Measurements from ENCODE around the gene GUCY1B1. TPM values are rescaled to one million over a fixed set of nuclear protein-coding genes. Genes with fewer than 3 reads are reported as not detected.

Gene GUCY1B1
- total RNA-seq, 1 experiment from 2014 or later, result 0.39 TPM

GRCh38 chr4:155765149-155765548, 6.3 kb downstream of the GUCY1B1 start:
- no peak for DNase-seq
- intact Hi-C loops (cut with micrococcal nuclease; ENCODE audit: unreplicated experiment), result no loop called here
- TF ChIP-seq CTCF (conservative IDR thresholded peaks at IDR 0.05) (no peak), EZH2 (IDR thresholded peaks at IDR 0.05; ENCODE audit: low read depth) (no peak)
- no TSS peak for BruUV-seq (replicated peaks)
- Histone ChIP-seq H2AFZ (no peak overlapping the region), H4K20me1 (ENCODE audit: insufficient read depth) (no peaks in the 10 kb centered on the region), H3K4me3 (no peak overlapping the region), H3K36me3 (ENCODE audit: low read depth) (no peaks in the 10 kb centered on the region), H3K27me3 (ENCODE audit: insufficient read depth, low read depth) (no peaks in the 10 kb centered on the region), H3F3A (ENCODE audit: insufficient read depth, low read depth) (no peaks in the 10 kb centered on the region), H3K9me3 (ENCODE audit: insufficient read depth, low read depth) (no peaks in the 10 kb centered on the region), H3K4me2 (no peak overlapping the region), H3K27ac (no peak overlapping the region), H3K79me2 (ENCODE audit: low read depth) (no peaks in the 10 kb centered on the region), H3K9me2 (ENCODE audit: insufficient read depth) (no peaks in the 10 kb centered on the region), H3K4me1 (replicated peaks; ENCODE audit: insufficient read depth) (no peaks in the 10 kb centered on the region)
- POLR2A ChIA-PET (ENCODE audit: unreplicated experiment), result no interaction called here
- CTCF ChIA-PET, result no interaction called here

GRCh38 chr4:155766622-155767021, 7.8 kb downstream of the GUCY1B1 start:
- TF ChIP-seq CTCF (conservative IDR thresholded peaks at IDR 0.05), result no peak
- no peak for TF ChIP-seq EZH2 (IDR thresholded peaks at IDR 0.05; ENCODE audit: low read depth)
- H4K20me1 ChIP-seq (ENCODE audit: insufficient read depth), result no peaks in the 10 kb centered on the region
- H3K79me2 ChIP-seq (ENCODE audit: low read depth), result no peaks in the 10 kb centered on the region
- no peaks in the 10 kb centered on the region for H3F3A ChIP-seq (ENCODE audit: insufficient read depth, low read depth)
- H2AFZ ChIP-seq, result no peak overlapping the region
- POLR2A ChIA-PET (ENCODE audit: unreplicated experiment), result no interaction called here
- H3K36me3 ChIP-seq (ENCODE audit: low read depth), result no peaks in the 10 kb centered on the region
- CTCF ChIA-PET, result no interaction called here
- no peaks in the 10 kb centered on the region for H3K27me3 ChIP-seq (ENCODE audit: insufficient read depth, low read depth)
- H3K4me1 ChIP-seq (replicated peaks; ENCODE audit: insufficient read depth), result no peaks in the 10 kb centered on the region
- H3K27ac ChIP-seq, result no peak overlapping the region
- BruUV-seq (replicated peaks), result no TSS peak
- H3K4me2 ChIP-seq, result no peak overlapping the region
- intact Hi-C loops (cut with micrococcal nuclease; ENCODE audit: unreplicated experiment), result no loop called here
- no peaks in the 10 kb centered on the region for H3K9me2 ChIP-seq (ENCODE audit: insufficient read depth)
- no peak overlapping the region for H3K4me3 ChIP-seq
- DNase-seq, result no peak
- no peaks in the 10 kb centered on the region for H3K9me3 ChIP-seq (ENCODE audit: insufficient read depth, low read depth)

- Histone ChIP-seq H3K4me2 (no peak overlapping the region), H3K79me2 (ENCODE audit: low read depth) (no peaks in the 10 kb centered on the region), H3K27ac (no peak overlapping the region), H3K27me3 (ENCODE audit: insufficient read depth, low read depth) (no peaks in the 10 kb centered on the region), H3F3A (ENCODE audit: insufficient read depth, low read depth) (no peaks in the 10 kb centered on the region), H3K36me3 (ENCODE audit: low read depth) (no peaks in the 10 kb centered on the region), H3K4me3 (no peak overlapping the region), H3K9me2 (ENCODE audit: insufficient read depth) (no peaks in the 10 kb centered on the region), H3K4me1 (replicated peaks; ENCODE audit: insufficient read depth) (no peaks in the 10 kb centered on the region), H3K9me3 (ENCODE audit: insufficient read depth, low read depth) (no peaks in the 10 kb centered on the region), H4K20me1 (ENCODE audit: insufficient read depth) (no peaks in the 10 kb centered on the region), H2AFZ (no peak overlapping the region)
- CTCF ChIA-PET, result interaction anchor here (0.6 kb wide), 1 partner anchor 16 kb away, joined by 3 read pairs; no protein-coding TSS in a partner anchor
- TF ChIP-seq EZH2 (IDR thresholded peaks at IDR 0.05; ENCODE audit: low read depth) (no peak), CTCF (conservative IDR thresholded peaks at IDR 0.05) (no peak)
- BruUV-seq (replicated peaks), result no TSS peak
- no peak for DNase-seq
- POLR2A ChIA-PET (ENCODE audit: unreplicated experiment), result no interaction called here
- intact Hi-C loops (cut with micrococcal nuclease; ENCODE audit: unreplicated experiment), result no loop called here
Measured at GRCh38 chr4:155768370-155768769, 9.5 kb downstream of the GUCY1B1 start.

Data from PC-9 (cell line).